Measurements from ENCODE around the gene CCDC158.

DNA sequence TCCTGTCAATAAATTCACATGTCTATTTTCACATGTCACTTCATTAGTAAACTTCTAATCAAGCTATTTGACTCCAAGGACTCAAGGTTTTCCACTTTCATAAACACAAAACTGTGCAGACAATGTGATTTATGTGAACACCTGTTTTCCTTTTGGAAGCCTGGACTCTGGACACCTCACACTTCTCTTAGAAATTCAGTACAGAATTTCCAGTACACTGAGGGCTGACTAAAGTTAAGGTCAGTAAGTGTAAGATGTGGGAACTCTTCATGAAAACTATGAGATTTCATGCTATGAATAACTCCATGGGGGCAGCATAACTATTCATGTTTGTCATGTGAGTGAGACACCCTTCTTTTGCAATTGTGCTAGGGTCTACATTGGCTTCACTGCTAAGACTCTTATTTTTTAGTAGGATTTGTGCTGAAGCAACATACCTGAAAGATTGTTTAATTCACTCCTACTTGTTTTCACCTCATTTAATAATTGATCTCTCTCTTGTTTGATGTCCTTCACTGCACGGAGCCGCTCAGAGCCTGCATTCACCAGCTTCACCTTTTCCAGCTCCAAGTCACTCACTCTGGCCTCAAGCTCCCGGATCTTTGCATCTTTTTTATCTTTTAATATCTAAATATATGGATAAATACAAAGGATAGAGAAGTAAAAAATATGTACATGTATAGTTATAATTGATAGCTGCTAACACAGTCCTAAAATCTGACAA is 59.1 kb downstream of the CCDC158 start:
- TF ChIP-seq, protein P1, sequence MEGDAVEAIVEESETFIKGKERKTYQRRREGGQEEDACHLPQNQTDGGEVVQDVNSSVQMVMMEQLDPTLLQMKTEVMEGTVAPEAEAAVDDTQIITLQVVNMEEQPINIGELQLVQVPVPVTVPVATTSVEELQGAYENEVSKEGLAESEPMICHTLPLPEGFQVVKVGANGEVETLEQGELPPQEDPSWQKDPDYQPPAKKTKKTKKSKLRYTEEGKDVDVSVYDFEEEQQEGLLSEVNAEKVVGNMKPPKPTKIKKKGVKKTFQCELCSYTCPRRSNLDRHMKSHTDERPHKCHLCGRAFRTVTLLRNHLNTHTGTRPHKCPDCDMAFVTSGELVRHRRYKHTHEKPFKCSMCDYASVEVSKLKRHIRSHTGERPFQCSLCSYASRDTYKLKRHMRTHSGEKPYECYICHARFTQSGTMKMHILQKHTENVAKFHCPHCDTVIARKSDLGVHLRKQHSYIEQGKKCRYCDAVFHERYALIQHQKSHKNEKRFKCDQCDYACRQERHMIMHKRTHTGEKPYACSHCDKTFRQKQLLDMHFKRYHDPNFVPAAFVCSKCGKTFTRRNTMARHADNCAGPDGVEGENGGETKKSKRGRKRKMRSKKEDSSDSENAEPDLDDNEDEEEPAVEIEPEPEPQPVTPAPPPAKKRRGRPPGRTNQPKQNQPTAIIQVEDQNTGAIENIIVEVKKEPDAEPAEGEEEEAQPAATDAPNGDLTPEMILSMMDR (IDR thresholded peaks at IDR 0.05 in 8 of 11, conservative IDR thresholded peaks at IDR 0.05 in 3 of 11) = no peak
- TF ChIP-seq POLR2A (IDR thresholded peaks at IDR 0.05) = no peak
